PC-3 (cell line): Measurements from ENCODE around the gene ARHGEF7.

Experiments used
- CTCF ChIP-seq: fragments of 300-600 bp; sonication (generic); conservative IDR thresholded peaks from 2 replicates; pipeline ENCODE4 v1.5.1; 2017; ENCODE audit warnings: antibody characterized with exemption, low read depth, mild to moderate bottlenecking, low read length
- EZH2 ChIP-seq: fragments of 300-600 bp; sonication (generic); IDR thresholded peaks from one replicate; pipeline ENCODE4 v1.6.1; 2017; ENCODE audit warnings: antibody characterized with exemption, mild to moderate bottlenecking, low read length; ENCODE audit not compliant: unreplicated experiment

DNA sequence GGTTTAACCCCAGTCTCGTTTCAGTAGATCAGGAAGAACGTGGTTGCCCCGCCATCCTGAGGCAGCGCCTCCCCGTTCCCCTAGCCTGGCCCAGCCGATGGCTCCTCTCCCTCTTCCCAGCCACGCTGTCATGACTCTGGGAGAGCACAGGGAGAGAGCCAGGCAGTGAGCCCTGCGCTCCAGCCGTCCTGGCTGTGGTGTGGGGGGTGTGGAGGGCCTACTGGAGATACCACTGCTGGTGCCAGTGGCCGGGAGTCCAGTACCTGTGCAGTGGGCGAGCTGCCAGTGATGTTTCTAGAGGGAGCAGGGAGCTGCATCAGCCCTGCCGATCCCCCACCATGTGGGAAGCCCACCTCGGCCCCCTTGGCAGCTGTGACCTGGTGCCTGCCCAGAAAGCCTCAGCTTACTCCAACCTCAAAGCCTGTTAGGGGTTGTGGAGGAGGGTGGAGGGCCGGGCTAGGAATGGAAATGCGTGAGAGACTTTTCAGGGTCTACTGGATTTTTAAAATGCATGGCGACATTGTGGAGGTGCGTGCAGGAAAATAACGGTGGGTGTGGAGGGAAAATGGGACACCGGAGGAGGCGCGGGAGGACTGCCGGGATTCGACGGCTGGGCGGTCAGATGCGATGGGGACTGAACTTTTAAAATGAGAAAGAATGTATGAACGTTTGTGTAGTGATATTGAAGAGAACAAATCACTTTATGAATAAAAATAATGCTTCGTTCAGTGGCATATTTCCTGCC is 210.2 kb downstream of the ARHGEF7 start:
- TF ChIP-seq EZH2 (no peak), CTCF (no peak)
